Smooth muscle cell of the pulmonary artery (primary cell): Measurements from ENCODE around the gene ZCCHC8. TPM values are rescaled to one million over a fixed set of nuclear protein-coding genes. Genes with fewer than 3 reads are reported as not detected.

Source experiments
- total RNA-seq: library from RNA; depleted of rRNA; stranded (reverse); fragments of >200 nt; gene quantifications from 2 replicates; pipeline ENCODE4 v1.2.3, GENCODE V29; 2014

The ZCCHC8 gene
- 11.6 and 11.9 TPM in 2 replicates for total RNA-seq

DNA sequence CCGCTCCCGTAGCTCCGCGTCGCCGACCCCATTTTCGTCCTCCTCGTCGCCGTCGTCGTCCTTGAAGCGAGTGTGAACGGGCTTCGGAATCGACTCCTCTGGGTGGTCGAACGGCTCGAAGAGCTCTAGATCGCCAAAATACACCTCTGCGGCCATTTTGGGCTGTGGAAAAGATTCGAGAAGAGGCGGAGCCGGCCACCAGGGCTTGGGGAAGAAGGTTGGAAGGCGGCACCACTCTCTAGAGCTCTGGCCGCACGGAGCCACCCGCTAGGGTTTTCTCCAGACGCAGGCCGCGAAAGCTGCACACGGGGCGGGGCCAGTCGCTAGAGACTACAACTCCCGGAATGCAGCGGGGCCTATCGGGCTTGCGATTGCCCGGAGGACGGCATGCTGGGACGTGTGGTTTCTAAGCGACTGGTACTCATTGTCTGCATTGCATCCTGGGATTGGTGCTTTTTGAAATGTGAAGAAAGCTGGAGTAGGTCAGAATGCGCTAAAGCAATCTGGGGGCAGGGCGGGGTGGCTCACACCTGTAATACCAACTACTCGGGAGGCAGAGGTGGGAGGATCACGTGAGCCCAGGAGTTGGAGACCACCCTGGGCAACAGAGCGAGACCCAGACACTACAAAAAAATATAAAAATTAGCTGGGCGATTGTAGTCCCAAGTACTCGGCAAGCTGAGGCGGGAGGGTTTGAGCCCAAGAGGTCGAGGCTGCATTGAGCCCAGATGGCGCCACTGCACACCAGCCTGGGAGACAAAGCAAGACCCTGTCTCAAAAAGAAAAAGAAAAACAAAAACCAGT lies at the start of gene ZCCHC8:
Gene ZCCHC8 (minus strand): TSS at position 248 of the 804 bp plus-strand sequence. CDS start 92 bp downstream, at position 156.

GRCh38 chr12:122526683-122527477 lies 26.1 kb upstream of the ZCCHC8 start, which contains the start of the genes KNTC1 and RSRC2:
Gene KNTC1, plus strand, starts transcription at chr12:122527249. Its CDS starts 2,815 bp downstream, at chr12:122530064.
Gene RSRC2, minus strand, starts transcription at chr12:122526936. Its CDS starts 83 bp downstream, at chr12:122526853.

GRCh38 chr12:122421821-122422729 lies 78.7 kb downstream of the ZCCHC8 start, which contains the start of gene CLIP1:
Gene CLIP1, minus strand, starts transcription at chr12:122422669. Its CDS starts 42,217 bp downstream, at chr12:122380452.

Other genes with a start within 250 kb of the ZCCHC8 start
- 18.3 and 23.1 TPM in 2 replicates for gene VPS33A, start 234.4 kb downstream of the ZCCHC8 start, total RNA-seq
- gene CLIP1, start 78.3 kb downstream of the ZCCHC8 start, total RNA-seq, result 63.5 and 85.5 TPM in 2 replicates
- 27.7 and 30.2 TPM in 2 replicates for gene RSRC2, start 26.0 kb upstream of the ZCCHC8 start, total RNA-seq
- gene KNTC1, start 26.3 kb upstream of the ZCCHC8 start, total RNA-seq, result 10.5 and 12.1 TPM in 2 replicates
- not detected in 2 replicates for gene HCAR2, start 202.4 kb upstream of the ZCCHC8 start, total RNA-seq
- not detected in 2 replicates for gene HCAR3, start 215.9 kb upstream of the ZCCHC8 start, total RNA-seq
- gene HCAR1, start 229.9 kb upstream of the ZCCHC8 start, total RNA-seq, result 0.17 and 0.85 TPM in 2 replicates